DMS 273 treated with DMSO at 0.1 percent for 48 hours (cell line): ENCODE measurements around the gene TGFA.

ENCODE experiments used
- DNase-seq: peaks from one replicate; lab custom pipeline; 2025; lab: John Stamatoyannopoulos, UW

TGFA gene

DNA sequence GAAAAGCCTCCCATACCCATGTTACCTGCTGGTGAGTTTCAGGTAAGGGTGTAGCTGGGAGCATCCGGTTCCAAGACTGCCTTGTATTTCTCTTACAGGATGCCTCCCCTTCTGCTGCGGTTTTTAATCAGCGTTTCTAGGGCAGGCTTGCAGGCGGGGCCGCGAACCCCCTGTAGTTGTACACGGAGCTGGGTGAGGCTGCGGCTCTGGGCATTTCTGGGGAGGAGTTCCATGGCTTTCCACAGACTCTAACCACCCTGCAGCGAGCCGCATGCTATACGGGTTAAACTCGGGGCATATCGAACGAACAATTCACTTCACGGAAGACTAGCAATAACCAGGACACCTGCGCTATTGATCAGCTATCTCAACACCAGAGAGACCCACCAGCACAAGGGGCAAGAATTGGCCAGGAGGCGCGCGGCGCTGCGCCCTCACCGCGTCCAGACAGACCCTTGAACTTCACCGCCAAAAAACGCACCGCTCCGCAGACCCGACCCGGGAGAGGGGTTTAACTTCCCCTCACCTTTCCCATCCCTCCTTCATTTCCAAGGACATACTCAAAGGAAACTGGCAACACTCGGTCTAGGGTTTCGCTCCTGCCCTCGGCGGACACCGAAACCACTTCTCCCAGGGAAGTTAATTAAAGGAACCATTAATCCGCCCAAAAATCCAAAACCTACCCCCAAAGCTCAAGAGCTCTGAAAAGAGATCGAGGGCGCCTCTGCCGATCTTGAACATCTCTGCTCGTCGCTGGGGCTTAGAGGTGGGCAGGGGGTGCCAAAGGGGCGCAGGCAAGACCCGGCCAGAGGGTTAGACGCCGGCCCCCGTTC, 909 bp downstream of the TGFA start:
- no peak for DNase-seq

DNA sequence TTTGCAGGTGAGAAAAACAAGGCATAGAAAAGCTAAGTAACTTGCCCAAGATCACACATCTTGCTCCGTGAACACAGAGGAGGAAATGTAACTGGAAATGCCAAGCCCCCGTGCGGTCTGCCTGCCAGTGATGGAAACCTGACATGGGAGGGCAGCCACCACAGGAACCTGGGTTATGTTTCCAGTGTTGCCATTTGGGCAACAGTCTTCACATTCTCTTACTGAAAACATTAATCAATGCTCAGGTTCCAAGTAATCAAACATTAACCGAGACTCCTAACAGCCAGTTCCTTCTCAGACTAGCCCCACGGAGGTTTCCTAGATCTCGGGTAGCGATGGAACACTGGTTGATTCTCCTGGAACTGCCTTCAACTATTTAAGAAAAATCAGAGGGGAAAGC, 2.5 kb downstream of the TGFA start:
- no peak for DNase-seq

DNA sequence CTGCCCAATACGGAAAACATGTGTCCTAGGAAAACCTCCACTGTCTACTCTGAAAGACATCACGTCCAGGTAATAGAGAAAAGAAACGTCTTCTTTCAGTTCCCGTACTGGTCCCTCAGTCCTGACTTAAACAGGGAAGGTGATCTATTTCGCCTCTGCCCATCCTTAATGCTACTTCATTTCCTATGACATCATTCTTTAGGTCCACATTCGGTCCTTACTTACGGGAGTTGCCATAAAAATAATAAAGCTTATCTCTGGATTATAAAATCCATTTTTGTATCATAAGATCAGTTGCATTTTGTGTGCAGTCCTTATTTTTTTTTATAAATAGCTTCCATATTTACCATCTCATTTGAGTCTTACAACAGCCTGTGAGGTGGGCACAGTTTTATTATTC, 3.7 kb downstream of the TGFA start:
- no peak for DNase-seq

DNA sequence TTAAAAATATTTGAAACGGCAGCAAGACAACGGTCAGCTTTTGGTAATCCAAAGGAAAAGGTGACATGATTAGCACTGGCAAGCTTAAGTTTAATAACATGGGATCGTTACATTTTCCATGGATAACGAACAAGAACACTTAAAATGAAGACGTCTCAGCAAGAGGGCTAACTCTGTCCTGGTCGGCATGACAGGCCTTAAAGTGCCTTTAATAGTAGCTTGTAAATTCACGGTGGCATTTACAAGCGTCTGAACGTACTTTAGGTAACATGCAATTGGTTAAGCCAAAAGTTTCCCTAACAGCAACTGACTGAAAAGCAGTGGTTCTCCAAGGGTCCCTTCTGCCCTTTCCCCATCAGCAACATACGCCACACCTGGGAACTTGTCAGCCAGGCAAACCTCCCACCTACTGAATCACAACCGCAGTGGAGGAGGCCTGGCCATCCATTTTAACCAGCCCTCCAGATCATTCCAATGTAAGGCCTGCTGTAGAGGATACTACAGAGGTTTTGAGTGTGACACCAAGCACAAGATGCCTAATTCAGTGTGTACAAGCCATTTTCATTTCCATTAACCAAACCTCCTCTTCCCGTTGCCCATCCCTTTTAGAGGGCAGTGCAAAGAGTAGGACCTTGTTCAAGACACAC, 4.4 kb downstream of the TGFA start:
- DNase-seq = no peak

DNA sequence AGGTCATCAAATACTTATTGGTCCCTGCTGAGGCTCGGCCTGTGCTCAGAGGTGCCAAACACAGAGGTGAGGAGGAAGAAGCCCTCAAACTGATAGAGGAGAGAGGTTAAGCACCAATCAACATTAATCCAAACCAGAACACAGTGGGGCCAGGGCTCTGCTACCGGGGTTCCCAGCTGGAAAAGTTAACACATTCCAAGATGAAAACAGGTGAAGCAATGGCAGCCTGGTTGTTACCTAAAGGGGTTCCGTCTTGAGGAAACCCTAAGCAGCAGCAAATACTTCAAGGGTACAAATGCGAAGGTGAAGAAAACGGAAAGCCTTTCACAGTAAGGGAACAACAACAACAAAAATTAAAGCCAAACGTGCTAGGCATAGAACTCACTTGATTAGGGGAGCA, 5.4 kb downstream of the TGFA start:
- no peak for DNase-seq

DNA sequence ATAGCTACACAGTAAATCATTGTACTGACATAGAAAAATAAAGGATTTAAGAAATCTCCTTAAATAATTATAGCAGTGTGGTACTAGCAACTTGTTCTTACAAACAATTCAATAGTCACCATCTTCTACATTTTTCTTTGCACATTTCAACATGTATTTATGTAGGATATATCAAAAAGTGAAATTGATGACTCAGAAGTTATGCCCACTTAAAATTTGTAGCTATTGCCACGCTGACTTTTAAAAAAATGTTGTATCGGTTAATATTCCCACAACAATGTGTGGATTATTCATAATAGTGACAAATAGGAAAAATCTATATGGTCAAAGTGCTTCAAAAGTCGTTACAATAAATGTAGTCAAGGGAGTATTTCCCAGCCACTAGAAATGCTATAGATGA, 6.7 kb downstream of the TGFA start:
- DNase-seq = no peak

DNA sequence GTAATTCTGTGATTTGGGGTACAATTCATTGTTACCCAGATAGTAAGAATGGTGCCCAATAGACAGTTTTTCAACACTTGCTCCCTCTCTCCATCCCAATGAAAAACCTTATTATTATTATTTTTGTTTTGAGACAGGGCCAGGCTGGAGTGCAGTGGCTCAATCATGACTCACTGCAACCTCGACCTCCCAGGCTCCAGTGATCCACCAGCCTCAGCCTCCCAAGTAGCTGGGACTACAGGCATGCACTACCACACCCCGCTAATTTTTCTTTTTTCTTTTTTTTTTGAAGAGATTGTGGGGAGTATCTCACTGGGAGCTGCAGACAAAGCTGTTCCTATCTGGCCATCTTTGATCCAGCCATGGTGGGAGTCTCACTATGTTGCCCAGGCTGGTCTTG, 7.2 kb downstream of the TGFA start:
- no peak for DNase-seq

DNA sequence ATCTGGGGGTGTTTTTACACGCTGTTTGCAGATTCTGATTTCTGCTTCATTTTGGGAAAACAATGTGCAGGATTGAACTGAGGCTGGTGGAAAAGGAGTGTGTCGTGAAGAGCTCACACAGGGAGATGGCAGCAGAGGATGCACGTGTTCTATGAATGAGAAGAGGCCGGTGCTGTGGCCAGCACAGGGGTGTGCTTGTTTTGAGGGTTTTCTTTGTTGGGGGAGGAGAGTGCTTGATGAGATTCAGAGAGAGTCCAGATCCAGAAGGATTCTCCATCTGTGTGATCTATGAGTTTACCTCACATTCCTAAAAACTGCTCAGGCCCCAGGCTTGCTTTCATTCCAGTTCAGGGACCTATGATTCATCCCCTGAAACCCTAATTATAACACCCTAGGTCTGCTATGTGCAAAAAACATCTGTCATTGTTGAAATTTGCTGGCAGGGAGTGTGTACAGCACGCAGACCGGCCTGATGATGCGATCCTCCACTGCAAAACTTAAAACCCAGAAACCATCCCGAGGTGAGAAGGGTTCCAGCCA, 12.1 kb downstream of the TGFA start:
- peak; percentile 82 for DNase-seq

DNA sequence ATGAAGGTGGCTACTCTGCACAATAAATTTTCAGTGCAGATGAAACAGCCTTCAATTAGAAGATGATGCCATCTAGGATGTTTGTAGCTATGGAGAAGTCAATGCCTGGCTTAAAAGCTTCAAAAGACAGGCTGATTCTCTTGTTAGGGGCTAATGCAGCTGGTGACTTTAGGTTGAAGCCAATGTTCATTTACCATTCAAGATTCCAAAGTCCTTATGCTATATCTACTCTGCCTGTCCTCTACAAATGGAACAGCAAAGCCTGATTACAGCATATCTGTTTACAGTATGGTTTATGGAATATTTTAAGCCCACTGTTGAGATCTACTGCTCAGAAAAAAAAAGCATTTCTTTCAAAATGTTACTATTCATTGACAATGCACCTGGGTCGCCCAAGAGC, 15.8 kb downstream of the TGFA start:
- DNase-seq = no peak

DNA sequence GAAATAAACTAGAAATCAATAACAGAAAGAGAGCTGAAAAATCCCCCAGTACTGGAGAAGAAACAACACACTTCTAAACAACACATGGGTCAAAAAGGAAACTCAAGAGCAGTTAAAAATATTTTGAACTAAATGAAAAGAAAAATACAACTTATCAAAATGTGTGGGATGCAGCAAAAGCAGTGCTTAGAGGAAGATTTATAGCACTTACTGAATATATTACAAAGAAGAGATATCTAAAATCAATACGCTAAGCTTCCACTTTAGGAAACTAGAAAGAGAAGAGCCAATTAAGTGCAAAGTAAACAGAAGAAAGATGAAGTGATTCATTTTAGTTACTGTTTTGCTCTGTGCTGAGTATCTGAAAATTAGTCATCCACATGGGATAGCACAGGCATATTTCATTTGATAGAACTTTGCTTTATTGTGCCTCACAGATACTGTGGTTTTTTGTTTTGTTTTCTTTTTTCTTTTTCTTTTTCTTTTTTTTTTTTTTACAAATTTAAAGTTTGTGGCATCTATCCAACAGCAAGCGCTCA, 17.0 kb downstream of the TGFA start:
- no peak for DNase-seq

DNA sequence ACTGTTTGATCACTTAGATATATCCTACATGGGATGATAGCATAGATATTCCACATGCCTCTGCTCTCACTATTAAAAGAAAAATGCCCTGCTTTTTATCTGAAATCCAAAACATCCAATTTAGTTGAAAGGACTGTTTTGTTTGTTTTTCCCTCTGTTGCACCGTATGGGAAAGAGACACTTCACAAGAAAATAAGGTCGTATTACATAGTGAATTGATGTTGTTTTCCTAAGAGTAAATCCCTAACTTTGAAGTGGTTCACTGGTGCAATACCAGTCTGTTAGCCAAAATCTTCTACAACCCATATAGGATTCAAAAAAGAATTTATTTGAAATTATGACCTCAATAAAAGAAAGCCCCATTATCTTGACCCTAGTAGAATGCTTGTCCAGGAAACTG, 18.1 kb downstream of the TGFA start:
- DNase-seq = no peak

DNA sequence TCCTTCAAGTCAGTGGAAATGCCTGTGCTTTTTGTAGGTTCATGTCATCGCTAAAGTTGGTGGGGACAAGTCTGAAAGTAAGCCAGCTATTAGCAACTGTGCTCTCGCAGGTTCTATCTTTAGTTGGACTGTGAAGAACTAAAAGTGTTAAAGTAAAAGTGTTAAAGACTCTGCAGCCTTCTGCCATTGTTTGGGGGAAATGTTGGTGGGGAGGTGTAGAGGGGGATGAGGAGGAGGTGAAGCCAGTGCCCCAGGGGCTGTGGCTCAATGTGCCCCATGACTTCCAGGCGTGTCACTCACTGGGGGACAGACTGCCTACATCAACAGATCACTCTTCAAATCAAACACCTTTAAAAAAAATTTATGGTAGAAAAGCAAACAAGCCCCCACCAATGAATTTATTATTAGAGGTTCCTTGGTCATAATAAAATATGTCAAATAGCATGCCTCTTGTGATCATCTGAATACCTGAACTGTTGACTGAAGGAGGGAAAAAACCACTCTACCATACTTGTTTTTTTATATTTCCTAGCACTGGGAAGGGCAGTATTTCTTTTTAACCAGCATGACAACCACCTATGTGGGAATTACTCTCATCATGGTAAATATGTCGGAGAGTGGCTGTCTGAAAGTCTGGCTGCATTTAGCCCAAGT, 19.3 kb downstream of the TGFA start:
- DNase-seq = no peak

DNA sequence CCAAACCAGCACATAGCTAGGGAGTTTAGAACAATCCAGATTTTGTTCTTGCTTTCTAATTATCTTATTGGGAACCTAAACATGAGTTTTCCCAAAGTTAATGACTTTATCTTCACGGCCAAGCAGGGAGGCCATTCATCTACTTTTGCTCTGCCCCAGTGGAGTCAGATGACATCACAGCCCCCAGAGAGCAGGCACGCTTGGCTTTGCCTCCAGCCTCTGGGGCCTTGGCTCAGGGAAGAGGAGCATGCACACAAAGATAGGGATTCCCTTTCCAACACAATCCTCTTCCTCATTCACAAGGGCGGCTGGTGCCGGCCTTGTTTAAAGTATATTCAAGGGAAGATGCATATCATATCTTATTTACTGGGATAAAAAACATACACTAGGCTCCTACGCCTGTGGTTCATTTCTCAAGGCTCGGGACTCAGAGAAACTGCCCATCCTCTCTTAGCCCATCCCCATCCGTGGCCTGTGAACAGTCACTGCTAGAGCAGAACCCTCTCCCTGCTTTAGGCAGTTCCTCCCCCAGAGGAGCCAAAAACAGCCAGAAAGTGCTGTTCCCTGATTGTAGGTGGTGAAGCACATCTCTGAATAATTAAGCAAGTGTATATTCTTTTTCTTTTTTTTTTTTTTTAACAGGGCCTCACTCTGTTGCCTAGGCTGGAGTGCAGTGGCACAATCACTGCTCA, 21.2 kb downstream of the TGFA start:
- DNase-seq = no peak

DNA sequence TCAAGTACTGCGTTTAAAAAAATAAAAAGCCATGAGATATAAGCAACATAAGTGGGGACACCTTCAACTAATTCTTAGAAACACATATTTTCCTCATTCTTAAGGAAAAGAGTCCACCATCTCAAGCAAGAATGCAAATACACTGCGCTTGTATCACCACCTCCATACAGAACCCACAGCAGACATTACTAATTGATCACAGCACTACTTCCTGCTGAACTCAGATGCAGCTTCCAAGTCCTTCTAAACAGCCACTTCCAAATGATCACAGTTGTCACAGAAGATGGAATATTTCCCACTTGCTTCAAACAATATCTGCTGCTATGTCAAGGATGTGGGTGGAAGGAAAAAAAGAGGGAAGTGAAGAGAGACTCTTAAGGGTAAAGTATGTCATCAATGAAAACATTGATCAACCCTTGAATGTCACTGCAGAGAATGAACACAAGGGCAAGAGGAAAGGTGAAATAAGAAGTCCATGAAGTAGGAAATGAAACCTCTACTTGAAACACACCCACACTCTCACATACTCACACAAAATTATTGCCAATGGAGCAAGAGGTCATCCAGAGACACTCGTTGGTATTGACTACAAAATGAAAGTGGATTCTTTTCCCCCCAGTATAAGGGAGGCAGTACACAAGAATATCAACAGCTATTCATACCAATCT, 22.1 kb downstream of the TGFA start:
- DNase-seq = no peak

DNA sequence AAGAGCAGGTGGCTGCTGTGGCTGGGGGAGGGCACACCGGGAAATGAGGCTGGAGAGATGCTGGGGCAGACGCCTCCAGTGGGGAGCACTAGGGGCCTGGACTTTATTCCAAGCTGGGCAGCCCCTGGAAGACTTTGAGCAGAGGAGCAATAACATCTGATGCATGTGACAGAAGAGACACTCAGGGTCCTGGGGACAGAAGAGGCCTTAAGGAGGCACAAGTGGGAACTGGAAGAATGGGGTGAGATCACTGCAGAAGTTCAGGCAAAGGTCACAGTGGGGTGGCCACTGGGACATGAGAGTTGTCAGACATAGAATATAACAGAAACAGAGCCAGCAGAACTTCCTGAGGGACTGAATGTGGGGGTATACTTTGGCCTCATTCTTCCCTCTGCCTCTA, 24.0 kb downstream of the TGFA start:
- no peak for DNase-seq

DNA sequence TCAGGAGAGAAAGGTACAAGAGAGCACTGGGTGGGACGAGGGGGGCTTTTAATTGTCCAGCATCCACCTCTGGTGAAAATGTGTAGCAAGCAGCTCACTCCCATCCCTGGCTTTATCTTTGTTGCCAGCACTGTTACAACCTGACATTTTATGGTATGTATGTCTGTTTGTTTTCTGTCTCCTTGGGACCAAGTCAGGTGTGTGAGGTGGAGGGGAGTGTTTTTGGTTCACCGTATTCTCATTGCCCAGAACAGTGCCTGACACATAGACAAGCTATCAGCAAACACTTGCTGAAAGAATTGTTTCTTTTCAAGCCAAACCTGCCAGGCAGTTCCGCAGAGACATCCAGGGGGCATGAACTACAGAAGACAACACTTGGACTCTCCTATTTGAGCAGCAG, 24.7 kb downstream of the TGFA start:
- no peak for DNase-seq

DNA sequence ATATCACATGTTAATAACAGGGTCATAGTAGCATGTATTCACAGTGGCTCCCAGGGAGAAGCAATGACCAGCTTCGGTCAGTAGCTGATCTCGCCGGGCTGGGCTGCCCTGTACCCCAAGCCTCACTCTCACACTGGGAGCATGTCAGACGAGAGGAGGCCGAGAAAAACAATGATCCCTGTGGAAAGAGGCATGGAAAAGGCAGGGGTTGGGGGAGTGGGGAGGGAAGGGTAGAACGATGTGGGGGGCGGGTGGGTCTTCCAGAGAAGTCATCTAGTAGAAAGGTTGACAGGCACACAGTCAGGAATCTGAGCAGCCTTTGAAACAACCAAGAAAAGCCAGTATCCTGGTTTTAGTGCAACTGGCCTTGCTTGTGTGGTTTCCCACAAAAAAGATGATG, 25.4 kb downstream of the TGFA start:
- DNase-seq = no peak

DNA sequence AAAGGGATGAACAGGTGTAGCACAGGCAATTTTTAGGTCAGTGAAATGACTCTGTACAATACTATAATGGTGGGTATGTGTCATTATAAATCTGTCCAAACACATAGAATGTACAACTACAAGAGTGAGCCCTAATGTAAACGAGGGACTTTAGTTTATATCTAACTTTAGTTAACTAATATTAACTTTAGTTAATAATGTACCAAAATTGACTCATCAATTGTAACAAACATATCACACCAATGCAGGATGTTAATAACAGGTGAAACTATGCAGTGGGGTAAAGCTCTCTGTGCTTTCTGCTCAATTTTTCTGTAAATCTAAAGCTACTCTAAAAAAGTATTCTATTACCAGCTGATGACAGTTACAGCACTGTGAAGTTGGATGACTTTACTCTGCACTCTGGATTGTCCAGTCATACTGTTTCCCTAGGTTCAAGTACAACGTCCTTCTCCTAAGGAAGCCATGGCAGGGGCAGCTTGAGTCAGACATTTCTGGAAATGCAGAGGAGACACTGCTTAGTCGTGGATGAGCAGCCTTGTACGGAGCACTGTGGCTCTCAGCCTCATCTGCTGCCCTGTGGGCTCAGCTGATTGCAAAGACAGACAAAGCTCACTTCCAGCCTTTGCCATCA, 26.1 kb downstream of the TGFA start:
- no peak for DNase-seq

DNA sequence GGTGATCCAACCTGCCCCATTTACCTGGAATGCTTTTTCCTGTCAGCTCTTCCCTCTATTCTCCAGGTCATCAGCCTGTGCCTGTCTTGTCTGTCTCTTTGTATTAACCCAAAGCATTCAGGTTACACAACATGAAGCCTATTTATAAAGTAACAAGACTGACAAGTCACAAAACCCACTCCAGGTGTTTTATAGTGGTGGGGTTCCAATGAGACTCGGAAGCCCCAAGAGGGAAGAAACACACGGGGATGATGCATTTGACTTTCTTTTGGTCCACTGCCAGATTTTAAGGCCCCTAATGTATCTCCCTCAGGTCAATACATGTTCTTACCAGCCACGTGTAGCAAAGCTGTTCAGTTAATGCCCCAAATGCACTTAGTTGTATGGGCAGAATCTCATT, 27.5 kb downstream of the TGFA start:
- no peak for DNase-seq

DNA sequence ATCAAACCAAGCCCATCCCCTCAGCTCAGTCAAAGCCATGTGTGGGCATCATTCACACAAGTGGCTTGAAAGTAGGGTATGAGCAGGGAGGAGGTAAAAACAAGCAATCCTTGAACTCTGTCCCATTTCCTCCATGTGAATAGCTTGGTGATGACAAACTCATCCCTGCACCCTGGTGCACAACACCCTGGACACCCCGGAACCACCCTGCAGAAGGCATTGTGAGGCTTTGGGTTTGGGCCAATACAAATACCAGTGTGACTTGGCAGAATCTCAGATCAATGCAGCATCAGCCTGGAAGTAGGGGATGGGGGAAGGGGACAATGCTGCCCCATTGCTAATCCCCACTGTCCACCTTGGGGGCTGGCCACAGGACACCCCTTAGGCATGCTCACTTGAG, 28.6 kb downstream of the TGFA start:
- DNase-seq = no peak
